Type B pancreatic cell (in vitro differentiated cells): Measurements from ENCODE around the gene CHID1. TPM values are rescaled to one million over a fixed set of nuclear protein-coding genes. Genes with fewer than 3 reads are reported as not detected.

Experiments used
- DNase-seq: peaks from one replicate; pipeline ENCODE4 v3.0.0; 2021; ENCODE audit warnings: mixed read lengths; ENCODE audit not compliant: unreplicated experiment; ENCODE audit errors: extremely low spot score
- H3K27ac Mint-ChIP-seq: 2 replicates; pipeline ENCODE4 v1.8.0; 2021; ENCODE audit warnings: mild to moderate bottlenecking, mixed read lengths
- H3K27me3 Mint-ChIP-seq: 2 replicates; pipeline ENCODE4 v1.8.0; 2021; ENCODE audit warnings: mixed read lengths
- H3K36me3 Mint-ChIP-seq: 2 replicates; pipeline ENCODE4 v1.8.0; 2021; ENCODE audit warnings: mixed read lengths
- H3K4me1 Mint-ChIP-seq: one replicate; pipeline ENCODE4 v1.8.0; 2021; ENCODE audit warnings: mixed read lengths; ENCODE audit not compliant: unreplicated experiment
- H3K4me3 Mint-ChIP-seq: 2 replicates; pipeline ENCODE4 v1.8.0; 2021; ENCODE audit warnings: mild to moderate bottlenecking, mixed read lengths
- H3K9me3 Mint-ChIP-seq: 2 replicates; pipeline ENCODE4 v1.8.0; 2021; ENCODE audit warnings: mixed read lengths
- CTCF ChIP-seq: fragments of 200-600 bp; sonication (generic); conservative IDR thresholded peaks from 2 replicates; pipeline ENCODE4 v1.5.0; 2021; ENCODE audit warnings: antibody characterized with exemption, mild to moderate bottlenecking
- total RNA-seq: library from RNA; stranded (reverse); gene quantifications from 2 replicates; pipeline ENCODE4 v1.2.1, GENCODE V29; 2021; ENCODE audit warnings: low replicate concordance

The CHID1 gene
- total RNA-seq, 1 donor from 2014 or later, result 98.9 TPM

- Mint-ChIP-seq H3K27me3 (no peaks in the 10 kb centered on the region), H3K36me3 (no peaks in the 10 kb centered on the region), H3K4me3 (no peak overlapping the region), H3K9me3 (no peaks in the 10 kb centered on the region), H3K4me1 (peaks cover 9% of the 10 kb centered on the region), H3K27ac (no peak overlapping the region)
- no peak for TF ChIP-seq CTCF
- no peak for DNase-seq
Measured at GRCh38 chr11:861105-861479, 49.5 kb downstream of the CHID1 start.

GRCh38 chr11:860234-861104, 50.1 kb downstream of the CHID1 start:
- H3K4me3 Mint-ChIP-seq, result no peak overlapping the region

GRCh38 chr11:859394-860131, 51.0 kb downstream of the CHID1 start:
- Mint-ChIP-seq H3K4me3 (no peak overlapping the region), H3K36me3 (no peaks in the 10 kb centered on the region), H3K27me3 (no peaks in the 10 kb centered on the region), H3K27ac (no peak overlapping the region), H3K4me1 (peaks cover 9% of the 10 kb centered on the region), H3K9me3 (no peaks in the 10 kb centered on the region)
- no peak for TF ChIP-seq CTCF
- no peak for DNase-seq

More at GRCh38 chr11:860234-861104, 50.1 kb downstream of the CHID1 start:
- no peaks in the 10 kb centered on the region for H3K36me3 Mint-ChIP-seq
- H3K9me3 Mint-ChIP-seq, result no peaks in the 10 kb centered on the region
- TF ChIP-seq CTCF, result no peak
- no peaks in the 10 kb centered on the region for H3K27me3 Mint-ChIP-seq
- no peak overlapping the region for H3K27ac Mint-ChIP-seq
- DNase-seq, result no peak
- H3K4me1 Mint-ChIP-seq, result peaks cover 9% of the 10 kb centered on the region

- TF ChIP-seq CTCF, result no peak
- H3K9me3 Mint-ChIP-seq, result no peaks in the 10 kb centered on the region
- peaks cover 9% of the 10 kb centered on the region for H3K4me1 Mint-ChIP-seq
- no peak overlapping the region for H3K27ac Mint-ChIP-seq
- no peak for DNase-seq
- no peak overlapping the region for H3K4me3 Mint-ChIP-seq
- H3K36me3 Mint-ChIP-seq, result no peaks in the 10 kb centered on the region
- H3K27me3 Mint-ChIP-seq, result no peaks in the 10 kb centered on the region
Measured at GRCh38 chr11:858762-859339, 51.8 kb downstream of the CHID1 start.

DNA sequence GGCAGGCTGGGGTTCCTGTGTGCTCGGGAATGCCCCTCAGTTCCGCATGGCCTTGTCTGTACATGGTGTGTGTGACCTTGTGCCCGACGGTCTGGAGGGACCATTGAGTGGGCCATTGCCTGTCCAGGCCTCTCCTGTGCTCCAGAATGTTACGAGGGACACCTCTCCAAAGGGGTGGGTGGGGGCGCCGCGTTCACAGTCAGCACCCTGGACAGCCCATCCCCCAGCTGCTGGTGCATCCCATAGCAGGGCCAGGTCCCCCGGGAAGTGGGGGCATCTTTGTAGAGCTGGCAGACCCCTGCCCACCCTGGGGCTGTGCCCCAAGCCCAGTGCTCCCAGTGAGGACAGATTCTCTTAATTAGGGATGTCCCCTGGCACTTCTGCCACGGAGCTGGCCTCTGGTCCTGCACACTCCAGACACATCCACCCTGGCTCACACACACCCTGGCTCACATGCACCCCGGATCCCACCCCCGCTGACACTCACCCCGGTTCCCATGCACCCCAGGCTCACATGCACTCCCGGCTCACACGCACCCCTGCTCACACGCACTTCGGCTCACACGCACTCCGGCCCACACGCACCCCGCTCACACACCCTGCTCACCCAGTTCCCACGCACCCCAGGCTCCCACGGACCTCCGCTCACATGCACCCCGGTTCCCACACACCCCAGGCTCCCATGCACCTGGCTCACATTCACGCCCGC, 52.4 kb downstream of the CHID1 start:
- Mint-ChIP-seq H3K27ac (no peak overlapping the region), H3K4me3 (no peak overlapping the region), H3K9me3 (no peaks in the 10 kb centered on the region), H3K36me3 (no peaks in the 10 kb centered on the region), H3K27me3 (no peaks in the 10 kb centered on the region), H3K4me1 (peaks cover 9% of the 10 kb centered on the region)
- TF ChIP-seq CTCF, result no peak
- DNase-seq, result no peak
